Kidney epithelial cell (primary cell): ENCODE results near the gene CDK7. TPM values are rescaled to one million over a fixed set of nuclear protein-coding genes. Genes with fewer than 3 reads are reported as not detected.

Experiments used
- DNase-seq: peaks from one replicate; pipeline ENCODE4 v3.0.0-alpha.2; 2010; ENCODE audit warnings: low read depth
- H3K27me3 ChIP-seq: 2 replicates; pipeline ENCODE4 v1.6.0; 2011; ENCODE audit warnings: low read length; ENCODE audit not compliant: control insufficient read depth, insufficient read depth
- H3K36me3 ChIP-seq: 2 replicates; pipeline ENCODE4 v1.5.1; 2011; ENCODE audit warnings: low read length; ENCODE audit not compliant: control insufficient read depth, insufficient read depth
- H3K4me3 ChIP-seq: 2 replicates; pipeline ENCODE4 v1.5.1; 2011; ENCODE audit warnings: low read depth, mild to moderate bottlenecking, control low read depth, low read length
- total RNA-seq: library from RNA; depleted of rRNA; stranded (reverse); fragments of >200 nt; gene quantifications from 2 replicates; pipeline ENCODE4 v1.2.3, GENCODE V29; 2015
- TF ChIP-seq, protein P1 (sequence below): IDR thresholded peaks from 2 replicates; pipeline ENCODE4 v1.5.1; 2011; ENCODE audit warnings: mild to moderate bottlenecking, moderate library complexity, low read length, control low read depth, inconsistent platforms; ENCODE audit not compliant: insufficient read depth, poor library complexity, severe bottlenecking

CDK7 gene
- total RNA-seq, 1 donor from 2014 or later, result 50.3 TPM

DNA sequence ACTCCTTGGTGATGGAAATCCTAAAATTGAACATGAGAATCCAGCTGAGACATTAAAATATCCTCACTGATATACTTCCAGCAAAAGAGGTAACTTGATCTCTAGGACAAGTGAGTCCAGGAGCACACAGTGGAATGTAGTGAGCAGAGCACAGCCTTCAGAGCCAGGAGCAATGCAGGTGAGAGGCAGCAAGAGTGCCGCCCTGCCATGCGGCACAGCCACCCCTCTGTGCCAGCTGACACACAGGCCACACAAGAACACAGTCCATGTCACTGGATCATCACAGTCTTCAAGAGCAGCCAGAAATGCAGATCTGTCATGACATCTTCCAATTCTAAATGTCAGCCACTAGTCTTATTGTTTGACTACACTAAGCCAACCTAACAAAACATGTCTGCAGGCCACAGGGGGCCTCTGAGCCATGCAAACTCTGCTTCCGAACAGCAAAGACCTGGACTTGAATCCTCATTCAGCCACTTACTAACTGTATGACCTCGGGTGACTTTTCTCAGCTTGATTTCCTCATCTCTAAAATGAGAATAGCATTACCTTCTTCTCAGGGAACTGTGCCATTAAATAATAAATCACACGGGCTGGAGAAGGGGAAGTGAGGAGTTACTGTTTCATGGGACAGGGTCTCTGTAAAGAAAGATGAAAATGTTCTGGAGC lies 50.9 kb downstream of the CDK7 start:
- H3K4me3 ChIP-seq, result no peak overlapping the region
- TF ChIP-seq, protein P1, sequence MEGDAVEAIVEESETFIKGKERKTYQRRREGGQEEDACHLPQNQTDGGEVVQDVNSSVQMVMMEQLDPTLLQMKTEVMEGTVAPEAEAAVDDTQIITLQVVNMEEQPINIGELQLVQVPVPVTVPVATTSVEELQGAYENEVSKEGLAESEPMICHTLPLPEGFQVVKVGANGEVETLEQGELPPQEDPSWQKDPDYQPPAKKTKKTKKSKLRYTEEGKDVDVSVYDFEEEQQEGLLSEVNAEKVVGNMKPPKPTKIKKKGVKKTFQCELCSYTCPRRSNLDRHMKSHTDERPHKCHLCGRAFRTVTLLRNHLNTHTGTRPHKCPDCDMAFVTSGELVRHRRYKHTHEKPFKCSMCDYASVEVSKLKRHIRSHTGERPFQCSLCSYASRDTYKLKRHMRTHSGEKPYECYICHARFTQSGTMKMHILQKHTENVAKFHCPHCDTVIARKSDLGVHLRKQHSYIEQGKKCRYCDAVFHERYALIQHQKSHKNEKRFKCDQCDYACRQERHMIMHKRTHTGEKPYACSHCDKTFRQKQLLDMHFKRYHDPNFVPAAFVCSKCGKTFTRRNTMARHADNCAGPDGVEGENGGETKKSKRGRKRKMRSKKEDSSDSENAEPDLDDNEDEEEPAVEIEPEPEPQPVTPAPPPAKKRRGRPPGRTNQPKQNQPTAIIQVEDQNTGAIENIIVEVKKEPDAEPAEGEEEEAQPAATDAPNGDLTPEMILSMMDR, result no peak
- H3K36me3 ChIP-seq, result peaks cover 1% of the 10 kb centered on the region
- no peak for DNase-seq
- H3K27me3 ChIP-seq, result no peaks in the 10 kb centered on the region

DNA sequence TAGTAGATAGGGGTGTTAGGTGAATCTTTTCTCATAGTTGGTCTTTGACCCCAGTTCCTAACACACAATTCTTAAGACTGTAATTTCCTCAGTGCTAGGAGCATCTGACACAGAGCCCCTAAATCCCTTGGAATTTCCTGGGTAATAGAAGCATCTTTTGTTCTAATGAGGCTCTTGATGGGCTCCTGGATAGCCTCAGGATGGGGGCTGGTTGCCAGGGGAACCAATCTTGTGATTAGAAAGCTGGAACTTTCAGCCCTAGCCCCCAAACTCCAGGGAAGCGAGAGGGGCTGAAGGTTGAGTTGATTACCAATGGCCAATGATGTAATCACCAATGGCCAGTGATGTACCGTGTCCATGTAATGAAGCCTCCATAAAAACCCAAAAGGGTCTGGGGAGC lies 53.4 kb downstream of the CDK7 start:
- Histone ChIP-seq H3K27me3 (no peaks in the 10 kb centered on the region), H3K36me3 (peaks cover 1% of the 10 kb centered on the region), H3K4me3 (no peak overlapping the region)
- no peak for DNase-seq
- TF ChIP-seq, protein P1, result no peak

DNA sequence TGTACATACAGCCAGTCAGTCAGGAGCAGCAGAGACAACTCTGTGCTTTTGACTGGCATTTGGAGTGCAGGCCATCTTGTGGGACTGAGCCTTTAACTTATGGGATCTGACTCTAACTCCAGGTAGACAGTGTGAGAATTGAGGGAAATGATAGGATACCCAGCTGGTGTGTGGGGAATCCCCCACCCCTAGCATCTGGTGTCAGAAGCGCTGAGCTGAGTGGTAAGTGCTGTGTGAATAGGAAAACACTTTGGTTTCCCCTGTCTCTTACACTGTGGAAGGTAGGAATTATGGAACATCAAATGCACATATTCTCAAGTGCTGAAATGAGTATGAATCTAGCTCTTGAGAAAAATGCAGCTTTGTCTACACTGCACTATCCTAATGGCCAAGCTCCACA lies 54.0 kb downstream of the CDK7 start:
- no peaks in the 10 kb centered on the region for H3K27me3 ChIP-seq
- DNase-seq, result no peak
- TF ChIP-seq, protein P1, result no peak
- H3K4me3 ChIP-seq, result no peak overlapping the region
- H3K36me3 ChIP-seq, result peaks cover 1% of the 10 kb centered on the region

DNA sequence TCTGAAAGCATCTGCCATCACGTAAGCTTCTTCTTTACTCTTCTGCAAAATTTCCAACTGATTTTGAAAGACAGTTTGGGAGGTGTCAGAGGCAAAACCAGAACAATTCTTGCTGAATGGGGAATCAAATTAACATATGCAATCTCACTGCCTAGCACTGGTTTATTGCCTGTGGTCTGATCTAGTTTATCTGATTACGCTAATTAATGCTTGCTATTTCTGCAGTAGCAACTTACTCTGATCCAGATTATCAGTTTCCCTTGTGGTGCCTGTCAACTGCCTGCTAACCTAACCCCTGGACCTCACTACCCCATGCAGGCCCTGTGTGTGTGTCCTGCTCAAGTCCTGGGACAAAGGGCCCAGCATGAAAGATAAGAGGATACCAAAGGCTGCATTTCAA lies 57.6 kb downstream of the CDK7 start:
- Histone ChIP-seq H3K27me3 (no peaks in the 10 kb centered on the region), H3K36me3 (no peaks in the 10 kb centered on the region), H3K4me3 (no peak overlapping the region)
- no peak for DNase-seq
- TF ChIP-seq, protein P1, result no peak

DNA sequence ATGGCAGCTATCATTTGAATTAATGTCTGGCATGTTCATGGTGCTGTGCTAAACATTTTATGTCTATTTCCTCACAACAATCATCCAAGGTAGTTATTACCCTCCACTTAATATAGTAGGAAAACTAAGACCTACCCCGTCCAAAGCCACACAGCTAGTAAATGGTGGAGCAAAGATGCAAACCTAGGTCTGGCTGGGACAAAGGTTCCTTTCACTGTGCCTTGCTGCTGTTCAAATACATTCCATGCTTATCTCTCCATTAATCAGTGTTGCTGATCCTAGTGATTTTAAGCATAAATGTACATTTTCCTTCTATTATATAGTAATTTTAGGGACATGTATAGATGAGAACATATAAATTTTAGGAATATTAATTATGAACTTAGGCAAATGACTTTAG lies 59.2 kb downstream of the CDK7 start:
- DNase-seq, result no peak
- H3K36me3 ChIP-seq, result no peaks in the 10 kb centered on the region
- TF ChIP-seq, protein P1, result no peak
- H3K4me3 ChIP-seq, result no peak overlapping the region
- H3K27me3 ChIP-seq, result no peaks in the 10 kb centered on the region
